Fibroblast of the aortic adventitia (primary cell): Measurements from ENCODE around the gene CWC27. TPM values are rescaled to one million over a fixed set of nuclear protein-coding genes. Genes with fewer than 3 reads are reported as not detected.

Source experiments
- DNase-seq: peaks from one replicate; pipeline ENCODE4 v3.0.0-alpha.2; 2010; ENCODE audit warnings: low read depth
- H3K4me3 ChIP-seq: 2 replicates; pipeline ENCODE4 v1.5.1; 2011; ENCODE audit warnings: low read depth, mild to moderate bottlenecking, control low read depth, low read length, moderate library complexity
- CTCF ChIP-seq: IDR thresholded peaks from 2 replicates; pipeline ENCODE4 v1.5.1; 2011; ENCODE audit warnings: mild to moderate bottlenecking, low read length, control low read depth, inconsistent platforms; ENCODE audit not compliant: insufficient read depth
- total RNA-seq: library from RNA; depleted of rRNA; stranded (reverse); fragments of >200 nt; gene quantifications from 2 replicates; pipeline ENCODE4 v1.2.3, GENCODE V29; 2012; ENCODE audit warnings: low replicate concordance

Gene CWC27
- total RNA-seq, 1 donor, result 22.6 TPM

- DNase-seq, result peak; percentile 39
- no peak overlapping the region for H3K4me3 ChIP-seq
- TF ChIP-seq CTCF, result no peak
Observed at GRCh38 chr5:64939772-64940510, 171.2 kb downstream of the CWC27 start.

GRCh38 chr5:64942460-64942859 is 173.7 kb downstream of the CWC27 start:
- no peak for TF ChIP-seq CTCF
- DNase-seq, result no peak
- H3K4me3 ChIP-seq, result no peak overlapping the region

- no peak for TF ChIP-seq CTCF
- DNase-seq, result no peak
- no peak overlapping the region for H3K4me3 ChIP-seq
Observed at GRCh38 chr5:64944868-64945267, 176.1 kb downstream of the CWC27 start.

GRCh38 chr5:64947031-64947430 is 178.3 kb downstream of the CWC27 start:
- TF ChIP-seq CTCF, result no peak

GRCh38 chr5:64947801-64948200 is 179.1 kb downstream of the CWC27 start:
- TF ChIP-seq CTCF, result no peak
- DNase-seq, result no peak
- no peak overlapping the region for H3K4me3 ChIP-seq

More at GRCh38 chr5:64947031-64947430, 178.3 kb downstream of the CWC27 start:
- no peak overlapping the region for H3K4me3 ChIP-seq
- peak; percentile 22 for DNase-seq

GRCh38 chr5:64949331-64949730 is 180.6 kb downstream of the CWC27 start:
- TF ChIP-seq CTCF, result no peak

More at GRCh38 chr5:64949331-64949730, 180.6 kb downstream of the CWC27 start:
- DNase-seq, result no peak
- no peak overlapping the region for H3K4me3 ChIP-seq
